ENCODE measurements around the gene SERTAD4.

DNA sequence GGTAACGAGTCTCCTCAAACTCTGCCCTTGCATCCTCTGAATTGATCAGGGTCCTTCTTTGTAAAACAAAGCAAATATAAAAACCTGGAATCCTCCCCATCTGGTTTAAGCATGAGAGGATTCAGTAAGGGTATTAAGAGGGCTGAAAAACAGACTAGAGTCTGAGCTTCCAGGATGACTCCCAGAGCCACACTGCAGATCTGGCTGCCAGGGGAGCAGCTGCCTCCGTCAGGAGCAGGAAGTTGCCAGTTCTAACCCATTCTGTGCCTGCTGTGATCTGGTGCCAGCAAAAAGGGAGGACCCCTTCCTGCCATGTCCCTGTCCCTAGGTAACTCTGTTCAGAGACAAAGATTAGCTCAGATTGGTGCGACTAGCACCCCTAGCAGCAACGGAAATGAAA, 27.5 kb downstream of the SERTAD4 start:
- TF ChIP-seq, protein P1, sequence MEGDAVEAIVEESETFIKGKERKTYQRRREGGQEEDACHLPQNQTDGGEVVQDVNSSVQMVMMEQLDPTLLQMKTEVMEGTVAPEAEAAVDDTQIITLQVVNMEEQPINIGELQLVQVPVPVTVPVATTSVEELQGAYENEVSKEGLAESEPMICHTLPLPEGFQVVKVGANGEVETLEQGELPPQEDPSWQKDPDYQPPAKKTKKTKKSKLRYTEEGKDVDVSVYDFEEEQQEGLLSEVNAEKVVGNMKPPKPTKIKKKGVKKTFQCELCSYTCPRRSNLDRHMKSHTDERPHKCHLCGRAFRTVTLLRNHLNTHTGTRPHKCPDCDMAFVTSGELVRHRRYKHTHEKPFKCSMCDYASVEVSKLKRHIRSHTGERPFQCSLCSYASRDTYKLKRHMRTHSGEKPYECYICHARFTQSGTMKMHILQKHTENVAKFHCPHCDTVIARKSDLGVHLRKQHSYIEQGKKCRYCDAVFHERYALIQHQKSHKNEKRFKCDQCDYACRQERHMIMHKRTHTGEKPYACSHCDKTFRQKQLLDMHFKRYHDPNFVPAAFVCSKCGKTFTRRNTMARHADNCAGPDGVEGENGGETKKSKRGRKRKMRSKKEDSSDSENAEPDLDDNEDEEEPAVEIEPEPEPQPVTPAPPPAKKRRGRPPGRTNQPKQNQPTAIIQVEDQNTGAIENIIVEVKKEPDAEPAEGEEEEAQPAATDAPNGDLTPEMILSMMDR (IDR thresholded peaks at IDR 0.05): no peak
- no peak for TF ChIP-seq POLR2A (IDR thresholded peaks at IDR 0.05)
- no peak for TF ChIP-seq POLR2AphosphoS5 (IDR thresholded peaks at IDR 0.05)
